Stimulated activated naive CD8-positive, alpha-beta T cell treated with anti-CD3 and anti-CD28 coated beads, Interleukin-15, amount 100 ng/mL, for 72 hours (primary cell): Measurements from ENCODE around the gene RAB39A.

Experiments
- ATAC-seq: fragments of 150-1000 bp; cut with Tn5 transposase; 2 replicates; pipeline ENCODE4 v1.10.0; 2021; ENCODE audit warnings: mild to moderate bottlenecking, moderate library complexity
- DNase-seq, 2 donors: peaks; one replicate each; pipeline ENCODE4 v3.0.0; 2021 to 2022
- H3K27ac Mint-ChIP-seq, 2 donors: one replicate each; pipeline ENCODE4 v1.8.0; 2022; ENCODE audit warnings: mild to moderate bottlenecking in 2 of 2, mixed read lengths in 2 of 2, moderate library complexity in 2 of 2
- H3K27me3 Mint-ChIP-seq: one replicate; pipeline ENCODE4 v1.8.0; 2022; ENCODE audit warnings: mixed read lengths
- H3K4me1 Mint-ChIP-seq: one replicate; pipeline ENCODE4 v1.8.0; 2022; ENCODE audit warnings: mild to moderate bottlenecking, mixed read lengths
- H3K4me3 Mint-ChIP-seq, 2 donors: one replicate each; pipeline ENCODE4 v1.8.0; 2022; ENCODE audit warnings: mild to moderate bottlenecking in 2 of 2, mixed read lengths in 2 of 2, moderate library complexity in 1 of 2
- H3K9me3 Mint-ChIP-seq, 2 donors: one replicate each; pipeline ENCODE4 v1.8.0; 2022; ENCODE audit warnings: mixed read lengths in 2 of 2

RAB39A gene

DNA sequence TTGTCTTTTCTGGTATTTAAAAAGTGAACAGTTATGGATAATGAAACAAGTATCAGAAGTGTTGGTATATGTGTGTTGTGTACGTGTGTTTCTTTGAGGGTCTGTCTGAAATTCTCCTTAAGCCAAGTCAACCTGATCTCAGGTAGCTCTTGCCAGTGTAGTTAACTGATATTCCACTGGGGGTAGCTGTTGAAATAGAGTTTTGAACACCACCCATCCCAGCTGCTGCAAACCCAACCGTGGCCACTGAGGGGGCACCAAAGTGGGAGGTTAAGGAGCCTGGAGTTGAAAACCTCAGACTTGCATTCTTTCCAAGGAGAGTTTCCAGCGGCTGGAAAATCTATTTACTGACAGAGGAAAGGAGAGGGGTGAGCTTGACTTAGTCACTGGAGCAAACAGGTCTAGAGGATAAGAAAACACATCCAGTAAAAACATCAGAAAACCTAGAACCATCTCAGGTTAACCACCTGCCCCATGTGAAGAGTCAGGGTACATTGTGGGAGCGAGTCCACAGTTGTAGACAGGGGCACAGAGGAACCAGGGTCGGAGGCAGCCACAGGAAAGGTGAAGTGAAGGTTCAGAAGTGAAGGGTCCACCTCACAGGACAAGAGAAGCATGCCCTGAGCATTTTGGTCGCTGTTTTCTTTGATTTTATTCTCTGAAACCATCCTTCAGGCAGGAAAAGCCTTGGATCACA is 71.7 kb downstream of the RAB39A start:
- Mint-ChIP-seq H3K4me3 (no peak overlapping the region), H3K27me3 (peaks cover 30% of the 10 kb centered on the region), H3K4me1 (peaks cover 6% of the 10 kb centered on the region), H3K9me3 (no peaks in the 10 kb centered on the region), H3K27ac (peak overlapping the region in 1 of 2 donors; percentile 71)
- DNase-seq (peak; percentile 29 to 33), ATAC-seq (peak; percentile 91)

DNA sequence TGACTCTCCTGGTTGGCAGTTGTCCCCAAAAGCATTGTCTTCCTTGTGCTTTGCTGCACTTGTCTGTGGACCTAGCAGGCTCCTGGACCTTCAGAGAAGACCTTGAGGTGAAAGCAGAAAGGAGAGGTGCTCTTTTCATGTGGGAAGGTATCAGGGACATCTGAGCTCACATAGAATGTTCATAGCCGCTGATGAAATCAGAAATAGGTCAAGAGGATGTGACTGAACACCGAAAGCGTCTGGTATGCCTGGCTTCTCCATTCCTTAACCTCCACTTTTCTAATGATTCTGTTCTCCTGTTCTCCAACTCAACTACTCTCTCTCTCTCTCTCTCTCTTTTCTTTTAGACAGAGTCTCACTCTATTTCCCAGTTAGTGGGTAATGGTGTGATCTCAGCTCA is 74.2 kb downstream of the RAB39A start:
- no peak overlapping the region for H3K27ac Mint-ChIP-seq

DNA sequence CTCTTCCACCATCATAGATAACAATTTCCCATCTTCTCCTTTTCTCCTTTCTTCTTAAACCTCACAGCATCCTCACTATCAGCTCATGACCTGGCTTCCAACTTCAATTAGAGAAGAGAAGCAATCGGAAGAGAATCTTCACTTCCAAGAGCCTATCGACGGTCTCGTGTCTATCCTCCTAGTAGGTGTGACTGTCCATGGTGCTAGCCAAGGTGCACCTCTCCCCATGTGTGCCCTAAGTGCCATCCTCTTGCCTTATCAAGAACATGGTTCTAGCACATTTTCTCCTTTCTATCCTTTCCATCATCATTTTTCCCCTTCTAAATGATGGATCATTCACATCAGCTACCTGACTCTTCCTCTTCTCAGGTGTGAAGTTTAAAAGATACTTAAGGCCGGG is 75.4 kb downstream of the RAB39A start:
- Mint-ChIP-seq H3K27me3 (peaks cover 7% of the 10 kb centered on the region), H3K27ac (peak overlapping the region in 1 of 2 donors; percentile 19), H3K9me3 (no peaks in the 10 kb centered on the region), H3K4me3 (no peak overlapping the region), H3K4me1 (peaks cover 10% of the 10 kb centered on the region)
- ATAC-seq (no peak), DNase-seq (no peak)

More for the DNA sequence above, 74.2 kb downstream of the RAB39A start:
- H3K4me1 Mint-ChIP-seq = peaks cover 6% of the 10 kb centered on the region
- H3K4me3 Mint-ChIP-seq = no peak overlapping the region
- no peak for ATAC-seq
- H3K9me3 Mint-ChIP-seq = no peaks in the 10 kb centered on the region
- DNase-seq = no peak
- peaks cover 7% of the 10 kb centered on the region for H3K27me3 Mint-ChIP-seq

DNA sequence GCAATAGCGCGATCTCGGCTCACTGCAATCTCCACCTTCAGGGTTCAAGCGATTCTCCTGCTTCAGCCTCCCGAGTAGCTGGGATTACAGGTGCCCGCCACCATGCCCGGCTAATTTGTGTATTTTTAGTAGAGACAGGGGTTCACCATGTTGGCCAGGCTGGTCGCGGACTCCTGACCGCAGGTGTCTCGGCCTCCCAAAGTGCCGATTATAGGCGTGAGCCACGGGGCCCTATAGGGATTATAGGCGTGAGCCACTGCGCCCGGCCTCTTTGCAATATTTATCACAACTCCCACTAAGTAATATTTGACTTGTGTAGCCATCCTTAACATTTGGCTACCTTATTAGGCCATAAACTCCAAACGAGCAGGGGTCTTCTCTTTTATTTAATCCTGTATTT is 79.6 kb downstream of the RAB39A start:
- H3K4me3 Mint-ChIP-seq = no peak overlapping the region
- ATAC-seq (no peak), DNase-seq (no peak)
- H3K27me3 Mint-ChIP-seq = no peaks in the 10 kb centered on the region
- no peaks in the 10 kb centered on the region for H3K9me3 Mint-ChIP-seq
- H3K4me1 Mint-ChIP-seq = peaks cover 9% of the 10 kb centered on the region
- no peak overlapping the region for H3K27ac Mint-ChIP-seq

DNA sequence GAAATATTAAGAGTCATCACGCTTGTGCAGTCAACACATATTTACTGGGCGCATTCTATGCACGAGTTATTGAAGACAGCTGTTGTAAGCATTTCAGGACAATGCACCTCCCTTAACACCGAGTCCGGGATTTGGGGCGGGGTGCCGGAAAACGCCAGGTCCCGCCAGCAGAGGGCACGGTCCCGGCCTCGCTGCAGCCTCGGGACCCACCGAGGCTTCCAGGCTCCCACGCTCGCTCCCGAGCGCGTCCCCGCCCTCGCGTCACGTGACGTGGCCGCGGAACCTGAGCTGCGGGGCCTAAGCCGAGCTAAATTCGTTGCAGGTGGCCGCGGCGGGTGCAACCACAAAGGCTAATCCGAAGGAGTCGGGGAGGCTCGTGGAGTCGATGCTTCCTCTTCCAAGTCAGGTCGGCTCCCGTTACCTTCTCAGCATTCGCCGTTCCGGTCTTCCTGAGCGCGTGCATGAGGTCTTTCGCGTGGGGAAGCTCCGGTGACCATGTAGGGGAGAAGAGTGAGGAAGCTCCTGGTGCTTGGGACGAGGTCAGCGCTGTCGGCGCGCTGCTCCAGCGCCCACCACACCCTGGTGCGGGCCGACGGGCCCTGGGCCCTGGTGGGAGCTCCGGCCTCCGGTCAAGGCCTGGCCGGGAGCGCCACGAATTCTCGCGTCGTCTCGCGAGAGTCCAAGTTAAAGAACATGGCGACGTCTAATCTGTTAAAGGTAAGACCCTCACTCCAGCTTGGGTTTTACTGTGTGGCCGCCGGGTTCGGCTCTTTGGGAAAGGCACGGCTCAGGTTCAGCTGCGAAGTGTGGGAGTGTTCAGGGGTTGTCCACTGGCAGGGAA is 80.6 kb downstream of the RAB39A start, which contains the start of gene CUL5:
CUL5 (plus strand) TSS at position 243 of the 841 bp plus-strand sequence; CDS start at position 694, 451 bp downstream.
- peaks cover 9% of the 10 kb centered on the region for H3K4me1 Mint-ChIP-seq
- H3K27ac Mint-ChIP-seq = peak within 1 kb of the TSS; percentile 99
- H3K4me3 Mint-ChIP-seq = peak within 1 kb of the TSS; percentile 94 to 96
- no peaks in the 10 kb centered on the region for H3K9me3 Mint-ChIP-seq
- ATAC-seq = peak; percentile 93
- no peaks in the 10 kb centered on the region for H3K27me3 Mint-ChIP-seq
- DNase-seq = peak; percentile 90 to 93

DNA sequence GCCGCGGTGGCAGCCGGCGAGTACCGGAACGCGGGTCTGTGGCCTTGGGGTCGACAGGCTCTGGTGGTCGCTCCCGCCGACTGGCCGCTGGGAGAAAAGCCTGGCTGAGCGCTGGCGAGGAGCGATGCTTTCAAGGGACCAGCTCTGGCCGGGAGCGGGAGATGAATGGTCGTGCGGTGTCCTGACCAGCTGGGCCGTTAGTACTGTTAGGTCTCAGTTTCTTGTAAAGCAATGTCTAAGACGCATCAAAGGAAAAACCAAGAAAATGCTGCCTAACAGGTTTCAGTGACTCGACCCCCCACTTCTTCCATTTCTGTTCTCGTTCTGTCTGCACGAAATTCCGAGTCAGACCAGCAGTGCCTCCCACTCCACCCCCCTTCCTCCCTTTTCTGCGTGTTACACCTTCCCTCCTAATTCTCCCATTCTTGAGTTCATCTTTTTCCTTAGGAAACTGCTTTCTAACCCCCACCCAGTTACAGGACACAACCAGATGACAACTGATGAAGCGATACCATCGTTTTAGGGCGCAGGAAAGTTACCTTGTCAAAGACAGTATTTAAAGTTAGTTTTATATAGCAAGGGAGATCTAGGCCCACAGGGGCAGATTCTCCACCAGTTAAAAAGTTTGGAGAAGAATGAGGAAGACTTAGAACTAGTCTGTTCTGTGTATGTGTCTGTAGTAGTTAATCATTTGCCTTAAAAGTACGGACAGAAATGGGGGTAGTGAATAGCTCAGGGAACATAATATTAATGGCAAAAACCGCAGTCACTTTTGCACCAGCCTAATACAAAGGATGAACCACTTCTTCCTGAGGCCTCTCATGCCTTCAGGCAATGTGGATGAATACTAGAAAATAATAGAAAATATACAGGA is 81.5 kb downstream of the RAB39A start:
- DNase-seq (no peak), ATAC-seq (no peak)
- Mint-ChIP-seq H3K9me3 (no peaks in the 10 kb centered on the region), H3K4me3 (peak overlapping the region; percentile 94 to 96), H3K27ac (peak overlapping the region; percentile 99), H3K27me3 (no peaks in the 10 kb centered on the region), H3K4me1 (peaks cover 9% of the 10 kb centered on the region)

DNA sequence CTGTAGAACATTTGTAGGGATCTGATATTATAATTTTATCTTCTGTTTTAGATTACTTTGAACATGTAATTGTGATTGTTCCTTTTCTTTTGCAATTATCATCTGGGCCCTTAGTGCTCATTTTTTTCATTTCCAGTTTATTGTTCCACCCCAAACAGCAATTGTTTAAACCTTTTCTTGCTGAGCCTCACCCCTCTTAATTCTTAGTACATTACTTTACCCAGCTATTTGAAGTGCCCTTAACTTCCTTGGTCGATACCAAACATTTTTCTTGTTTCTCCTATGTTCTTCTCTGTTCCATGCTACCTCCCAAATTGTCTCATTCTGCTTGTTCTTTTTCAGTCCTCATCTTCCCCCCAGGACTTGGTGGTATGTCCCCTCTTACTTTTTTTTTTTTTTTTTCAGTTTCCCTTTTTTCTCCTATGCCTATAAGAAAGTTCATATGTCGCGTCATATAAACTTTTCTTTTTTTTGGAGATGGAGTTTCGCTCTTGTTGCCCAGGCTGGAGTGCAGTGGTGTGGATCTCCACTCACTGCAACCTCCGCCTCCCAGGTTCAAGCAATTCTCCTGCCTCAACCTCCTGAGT is 84.0 kb downstream of the RAB39A start:
- Mint-ChIP-seq H3K27me3 (no peaks in the 10 kb centered on the region), H3K27ac (no peak overlapping the region), H3K4me1 (peaks cover 9% of the 10 kb centered on the region), H3K4me3 (no peak overlapping the region), H3K9me3 (no peaks in the 10 kb centered on the region)
- DNase-seq = no peak
- no peak for ATAC-seq
